Gastrocnemius medialis (tissue), 4 donors: ENCODE data around the gene VASH1. TPM values are rescaled to one million over a fixed set of nuclear protein-coding genes. Genes with fewer than 3 reads are reported as not detected.

Experiments used
- ATAC-seq, 2 donors: fragments of 150-250 bp; one replicate each; pipeline ENCODE4 v1.9.1; 2016
- DNase-seq, 2 donors: peaks; one replicate each; pipeline ENCODE4 v3.0.0-alpha.2; 2019
- H3K27ac ChIP-seq, 4 donors: fragments of 200-600 bp; sonication (generic); 1 replicate in 1 of 4; 2 replicates in 3 of 4; pipeline ENCODE4 v1.5.1; 2016 to 2018; ENCODE audit warnings: mild to moderate bottlenecking in 2 of 4, moderate library complexity in 1 of 4
- H3K27me3 ChIP-seq, 3 donors: fragments of 200-600 bp; sonication (generic) in 2 of 3; 1 replicate in 1 of 3; 2 replicates in 2 of 3; pipeline versions ENCODE4 v1.5.1 to v1.6.0; 2016 to 2019; ENCODE audit warnings: mild to moderate bottlenecking in 1 of 3, moderate library complexity in 1 of 3
- H3K36me3 ChIP-seq, 2 donors: fragments of 200-600 bp; sonication (generic) in 1 of 2; one replicate each; pipeline ENCODE4 v1.5.1; 2017 to 2018
- H3K4me1 ChIP-seq, 2 donors: fragments of 200-600 bp; sonication (generic) in 1 of 2; one replicate each; pipeline ENCODE4 v1.5.1; 2016 to 2017; ENCODE audit warnings: mild to moderate bottlenecking in 2 of 2
- H3K4me3 ChIP-seq, 4 donors: fragments of 200-600 bp; sonication (generic) in 3 of 4; 1 replicate in 1 of 4; 2 replicates in 3 of 4; pipeline ENCODE4 v1.5.1; 2016 to 2019; ENCODE audit warnings: mild to moderate bottlenecking in 2 of 4
- H3K9me3 ChIP-seq, 3 donors: fragments of 200-600 bp; sonication (generic) in 2 of 3; 1 replicate in 1 of 3; 2 replicates in 2 of 3; pipeline ENCODE4 v1.5.1; 2016 to 2019
- POLR2A ChIP-seq, 2 donors: fragments of 450-650 bp; IDR thresholded peaks; one replicate each; pipeline ENCODE4 v1.6.1; 2017; ENCODE audit warnings: antibody characterized with exemption in 2 of 2, mild to moderate bottlenecking in 2 of 2, moderate library complexity in 2 of 2
- in situ Hi-C, 4 donors: fragments of 200-750 bp; cut with MboI; loops; one replicate each; pipeline versions ENCODE4 v1.15.0 to v1.8.0; 2017; ENCODE audit warnings: low sequenced_read_pairs in 4 of 4
- intact Hi-C: fragments of 100-400 bp; cut with DNase I; formaldehyde crosslinking; loops from one replicate; pipeline ENCODE4 v1.15.1; 2023; ENCODE audit warnings: low total_unique reads
- total RNA-seq, 4 donors: library from RNA; depleted of rRNA; stranded (reverse); fragments of >200 nt; gene quantifications; one replicate each; pipeline versions ENCODE4 v1.1.0 to v1.2.3, GENCODE V29; 2016
- TF ChIP-seq, protein P1 (sequence below), 5 experiments: fragments of 450-650 bp in 3 of 5; fragments of 200-600 bp in 2 of 5; sonication (generic) in 2 of 5; IDR thresholded peaks in 4 of 5; conservative IDR thresholded peaks in 1 of 5; 1 replicate in 4 of 5; 2 replicates in 1 of 5; pipeline ENCODE4 v1.5.1; 2016 to 2019; ENCODE audit warnings: antibody characterized with exemption in 5 of 5, mild to moderate bottlenecking in 3 of 5, moderate library complexity in 3 of 5

VASH1 gene
- total RNA-seq, 4 donors from 2014 or later = 0.56 to 6.1 (median 1.2) TPM

DNA sequence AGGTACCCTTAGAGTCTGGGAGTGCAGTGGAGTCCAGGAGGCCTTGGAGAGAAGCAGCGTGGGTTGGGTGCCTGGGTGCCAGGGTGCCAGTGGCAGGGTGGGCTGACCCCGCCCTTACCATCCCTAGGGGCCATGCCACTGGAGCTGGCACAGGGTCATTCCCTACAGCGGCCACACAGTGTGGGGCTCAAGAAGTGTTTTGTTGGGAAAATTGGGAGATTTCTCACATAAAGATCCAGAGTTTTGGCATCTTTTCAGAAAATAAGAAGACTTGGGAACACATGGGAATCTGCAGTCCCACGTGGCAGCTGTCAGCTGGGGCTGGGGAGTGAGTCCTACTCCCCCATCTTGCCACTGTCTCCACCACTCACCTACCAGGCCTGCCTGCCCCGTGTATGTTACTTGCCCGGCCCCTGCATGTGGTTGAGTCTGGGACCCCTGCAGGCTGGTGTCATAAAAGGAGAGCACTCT lies 4.2 kb downstream of the VASH1 start:
- in situ Hi-C loops (no loop called here), intact Hi-C loops (no loop called here)
- Histone ChIP-seq H3K27me3 (peaks cover 10 to 14% (median 10%) of the 10 kb centered on the region in 3 donors), H3K27ac (peak overlapping the region in 2 of 4 donors; percentile 50 to 73), H3K4me3 (no peak overlapping the region), H3K4me1 (peaks cover 17 to 18% of the 10 kb centered on the region in 2 donors), H3K9me3 (no peaks in the 10 kb centered on the region), H3K36me3 (no peaks in the 10 kb centered on the region)
- no peak for ATAC-seq
- no peak for TF ChIP-seq POLR2A (IDR thresholded peaks at IDR 0.05)
- TF ChIP-seq, protein P1, sequence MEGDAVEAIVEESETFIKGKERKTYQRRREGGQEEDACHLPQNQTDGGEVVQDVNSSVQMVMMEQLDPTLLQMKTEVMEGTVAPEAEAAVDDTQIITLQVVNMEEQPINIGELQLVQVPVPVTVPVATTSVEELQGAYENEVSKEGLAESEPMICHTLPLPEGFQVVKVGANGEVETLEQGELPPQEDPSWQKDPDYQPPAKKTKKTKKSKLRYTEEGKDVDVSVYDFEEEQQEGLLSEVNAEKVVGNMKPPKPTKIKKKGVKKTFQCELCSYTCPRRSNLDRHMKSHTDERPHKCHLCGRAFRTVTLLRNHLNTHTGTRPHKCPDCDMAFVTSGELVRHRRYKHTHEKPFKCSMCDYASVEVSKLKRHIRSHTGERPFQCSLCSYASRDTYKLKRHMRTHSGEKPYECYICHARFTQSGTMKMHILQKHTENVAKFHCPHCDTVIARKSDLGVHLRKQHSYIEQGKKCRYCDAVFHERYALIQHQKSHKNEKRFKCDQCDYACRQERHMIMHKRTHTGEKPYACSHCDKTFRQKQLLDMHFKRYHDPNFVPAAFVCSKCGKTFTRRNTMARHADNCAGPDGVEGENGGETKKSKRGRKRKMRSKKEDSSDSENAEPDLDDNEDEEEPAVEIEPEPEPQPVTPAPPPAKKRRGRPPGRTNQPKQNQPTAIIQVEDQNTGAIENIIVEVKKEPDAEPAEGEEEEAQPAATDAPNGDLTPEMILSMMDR (IDR thresholded peaks at IDR 0.05 in 4 of 5, conservative IDR thresholded peaks at IDR 0.05 in 1 of 5) = no peak
- DNase-seq = no peak

GRCh38 chr14:76767681-76768656 lies 6.7 kb downstream of the VASH1 start:
- H3K27me3 ChIP-seq = peaks cover 4 to 7% (median 6%) of the 10 kb centered on the region in 3 donors
- ATAC-seq (peak in 1 of 2 donors; percentile 35), DNase-seq (no peak)
- TF ChIP-seq, protein P1 (IDR thresholded peaks at IDR 0.05 in 4 of 5, conservative IDR thresholded peaks at IDR 0.05 in 1 of 5) = no peak
- no peak for TF ChIP-seq POLR2A (IDR thresholded peaks at IDR 0.05)
- no peak overlapping the region for H3K4me3 ChIP-seq
- peak overlapping the region; percentile 44 to 68 (median 58) for H3K27ac ChIP-seq
- intact Hi-C loops = no loop called here
- H3K9me3 ChIP-seq = no peaks in the 10 kb centered on the region
- in situ Hi-C loops = no loop called here
- no peaks in the 10 kb centered on the region for H3K36me3 ChIP-seq
- peaks cover 12 to 19% of the 10 kb centered on the region in 2 donors for H3K4me1 ChIP-seq

GRCh38 chr14:76768671-76769500 lies 7.6 kb downstream of the VASH1 start:
- ATAC-seq (no peak), DNase-seq (no peak)
- peak overlapping the region; percentile 44 to 68 (median 58) for H3K27ac ChIP-seq
- in situ Hi-C loops (no loop called here), intact Hi-C loops (no loop called here)
- H3K4me3 ChIP-seq = no peak overlapping the region
- peaks cover 12 to 21% of the 10 kb centered on the region in 2 donors for H3K4me1 ChIP-seq
- H3K9me3 ChIP-seq = no peaks in the 10 kb centered on the region
- H3K27me3 ChIP-seq = peaks cover 3 to 6% (median 5%) of the 10 kb centered on the region in 3 donors
- H3K36me3 ChIP-seq = no peaks in the 10 kb centered on the region
- TF ChIP-seq, protein P1 (IDR thresholded peaks at IDR 0.05 in 4 of 5, conservative IDR thresholded peaks at IDR 0.05 in 1 of 5) = no peak
- TF ChIP-seq POLR2A (IDR thresholded peaks at IDR 0.05) = no peak

DNA sequence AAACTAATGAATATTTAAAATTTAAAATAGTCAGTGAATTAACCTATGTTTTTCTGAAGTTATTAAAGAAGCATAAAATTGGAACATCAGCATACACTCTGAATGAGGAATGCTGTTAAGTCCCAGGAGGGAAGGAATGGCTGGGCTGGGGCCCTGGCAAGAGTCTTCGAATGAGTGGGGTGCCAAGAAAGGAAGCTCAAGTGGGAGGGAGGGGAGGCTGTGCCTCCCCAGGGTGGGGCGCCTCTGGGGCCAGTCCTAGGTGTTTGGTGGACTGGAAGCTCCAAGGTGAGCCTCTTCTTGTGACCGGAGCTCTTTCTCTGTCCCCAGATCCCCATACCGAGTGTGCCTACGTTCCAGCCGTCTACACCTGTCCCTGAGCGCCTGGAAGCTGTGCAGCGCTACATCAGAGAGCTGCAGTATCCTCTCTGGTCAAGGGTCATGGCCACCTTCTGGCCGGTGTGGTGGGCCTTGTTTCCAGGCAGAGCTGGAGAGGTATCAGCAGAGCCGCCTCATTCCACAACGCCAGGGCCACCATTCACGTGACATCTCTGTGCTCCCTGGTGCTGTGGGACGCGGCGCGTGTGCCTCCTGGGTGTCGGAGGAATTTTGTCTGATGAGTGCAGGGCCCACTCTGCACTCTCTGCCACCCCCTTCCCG lies 8.5 kb downstream of the VASH1 start:
- Histone ChIP-seq H3K9me3 (no peaks in the 10 kb centered on the region), H3K27me3 (peaks cover 0 to 6% (median 5%) of the 10 kb centered on the region in 3 donors), H3K27ac (no peak overlapping the region), H3K36me3 (no peaks in the 10 kb centered on the region), H3K4me3 (no peak overlapping the region), H3K4me1 (peaks cover 12 to 16% of the 10 kb centered on the region in 2 donors)
- no peak for ATAC-seq
- intact Hi-C loops (no loop called here), in situ Hi-C loops (no loop called here)
- TF ChIP-seq POLR2A (IDR thresholded peaks at IDR 0.05) = no peak
- TF ChIP-seq, protein P1 (IDR thresholded peaks at IDR 0.05 in 4 of 5, conservative IDR thresholded peaks at IDR 0.05 in 1 of 5) = no peak
- DNase-seq = no peak
